GM18520 (cell line): ENCODE results near the gene RTCA.
"Not testable (repeated sequence)": the region's sequence is repeated elsewhere in the genome, so short reads cannot be mapped to it uniquely, and the experiment has no call there.

Experiments used
- ATAC-seq: cut with Tn5 transposase; IDR thresholded peaks from one replicate; pipeline ENCODE4 v1.9.1; 2021; ENCODE audit not compliant: unreplicated experiment

Gene RTCA

DNA sequence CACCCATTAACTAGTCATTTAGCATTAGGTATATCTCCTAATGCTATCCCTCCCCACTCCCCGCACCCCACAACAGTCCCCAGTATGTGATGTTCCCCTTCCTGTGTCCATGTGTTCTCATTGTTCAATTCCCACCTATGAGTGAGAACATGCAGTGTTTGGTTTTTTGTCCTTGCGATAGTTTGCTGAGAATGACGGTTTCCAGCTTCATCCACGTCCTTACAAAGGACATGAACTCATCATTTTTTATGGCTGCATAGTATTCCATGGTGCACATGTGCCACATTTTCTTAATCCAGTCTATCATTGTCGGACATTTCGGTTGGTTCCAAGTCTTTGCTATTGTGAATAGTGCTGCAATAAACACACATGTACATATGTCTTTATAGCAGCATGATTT lies 7.6 kb upstream of the RTCA start:
- not testable (repeated sequence) for ATAC-seq

DNA sequence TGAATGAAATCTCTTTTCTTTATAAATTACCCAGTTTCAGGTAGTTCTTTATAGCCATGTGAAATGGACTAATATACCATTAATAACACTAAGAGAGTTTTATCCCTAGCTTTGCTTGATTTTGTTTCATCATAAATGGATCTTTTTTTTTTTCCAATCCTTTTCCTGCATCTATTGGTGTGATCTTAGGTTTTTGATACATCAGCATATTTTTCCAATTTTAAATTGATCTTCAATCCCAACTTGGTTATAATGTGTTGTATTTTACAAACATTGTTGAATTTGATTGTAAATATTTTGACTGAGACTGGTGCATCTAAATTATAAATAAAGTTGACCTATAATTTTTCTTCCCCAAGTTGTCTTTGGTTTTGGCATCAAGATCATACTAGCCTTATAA lies 4.3 kb upstream of the RTCA start:
- no peak for ATAC-seq

DNA sequence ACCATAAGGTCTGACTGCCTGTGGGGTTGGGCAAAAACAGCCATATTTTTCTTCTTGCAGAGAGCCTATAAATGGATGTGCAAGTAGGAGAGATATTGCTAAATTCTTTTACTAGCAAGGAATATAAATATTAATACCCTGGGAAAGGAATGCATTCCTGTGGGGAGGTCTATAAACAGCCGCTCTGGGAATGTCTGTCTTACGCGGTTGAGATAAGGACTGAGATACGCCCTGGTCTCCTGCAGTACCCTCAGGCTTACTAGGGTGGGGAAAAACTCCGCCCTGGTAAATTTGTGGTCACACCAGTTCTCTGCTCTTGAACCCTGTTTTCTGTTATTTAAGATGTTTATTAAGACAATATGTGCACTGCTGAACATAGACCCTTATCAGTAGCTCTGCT lies 1.9 kb upstream of the RTCA start:
- not testable (repeated sequence) for ATAC-seq

DNA sequence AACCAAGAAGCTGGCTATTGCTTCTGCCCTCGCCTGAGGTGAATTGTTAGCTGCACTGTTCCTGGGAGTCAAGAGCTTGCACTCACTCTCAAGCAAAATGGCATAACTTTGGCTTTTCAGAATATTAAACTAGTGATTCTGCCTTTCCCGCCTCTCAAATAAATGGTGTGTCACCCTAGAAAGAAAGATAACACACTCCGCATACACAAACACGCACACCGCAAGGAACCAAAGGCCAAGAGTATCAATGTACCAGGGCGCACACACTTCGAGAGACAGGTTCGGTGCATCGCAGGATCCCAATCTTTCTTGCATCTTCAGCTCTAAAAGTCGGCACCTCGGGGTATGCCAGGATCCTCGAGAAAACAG lies 470 bp upstream of the RTCA start:
- ATAC-seq: peak; percentile 8

DNA sequence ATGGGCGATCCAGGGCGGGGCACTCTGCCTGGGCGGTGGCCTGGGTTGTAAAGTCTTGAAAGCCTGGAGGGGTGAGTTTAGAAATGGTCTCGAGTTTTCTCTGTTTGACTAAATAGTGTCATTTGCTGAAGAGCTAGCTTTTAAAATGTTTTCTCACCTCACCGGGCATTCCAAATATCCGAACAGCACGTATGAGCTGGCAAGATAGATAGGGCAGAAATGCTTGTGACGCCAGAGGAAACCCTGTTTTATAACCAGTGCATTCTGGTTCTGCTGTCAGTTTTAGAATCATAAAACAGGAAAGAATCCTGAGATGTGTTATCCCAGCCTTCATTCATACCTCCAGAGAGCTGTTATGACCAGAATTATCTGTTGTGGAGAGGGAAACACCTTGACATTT lies 725 bp downstream of the RTCA start:
- ATAC-seq: no peak

DNA sequence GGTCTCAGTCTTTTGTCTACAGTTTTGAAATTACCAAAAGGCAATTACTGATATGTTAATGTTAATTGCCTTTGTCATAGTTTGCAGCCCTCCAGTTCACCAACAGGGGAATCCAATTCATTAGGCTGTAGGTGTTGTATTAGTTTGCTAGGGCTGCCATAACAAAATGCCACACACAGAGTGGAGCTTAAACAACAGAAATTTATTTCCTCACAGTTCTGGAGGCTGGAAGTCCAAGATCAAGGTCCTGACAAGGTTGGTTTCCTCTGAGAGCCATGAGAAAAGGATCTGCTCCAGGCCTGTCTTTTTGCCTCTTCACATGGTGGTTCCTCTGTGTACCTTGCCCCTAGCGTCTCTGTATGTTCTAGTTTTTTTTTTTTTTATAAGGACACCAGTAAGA lies 1.3 kb downstream of the RTCA start:
- no peak for ATAC-seq

DNA sequence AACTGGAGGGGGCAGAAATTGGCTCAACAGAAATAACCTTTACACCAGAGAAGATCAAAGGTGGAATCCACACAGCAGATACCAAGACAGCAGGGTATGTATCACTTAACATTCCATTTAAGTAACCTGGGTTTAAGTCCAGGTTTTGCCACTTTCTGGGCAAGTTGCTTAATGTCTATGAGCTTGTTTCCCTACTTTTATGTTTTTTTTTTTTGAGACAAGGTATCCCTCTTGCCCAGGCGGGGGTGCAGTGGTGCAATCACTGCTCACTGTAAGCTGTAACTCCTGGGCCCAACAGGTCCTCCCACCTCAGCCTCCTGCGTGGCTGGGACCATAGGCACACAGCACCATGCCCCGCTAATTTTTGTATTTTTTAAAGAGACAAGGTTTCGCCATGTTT lies 2.2 kb downstream of the RTCA start:
- ATAC-seq: no peak

DNA sequence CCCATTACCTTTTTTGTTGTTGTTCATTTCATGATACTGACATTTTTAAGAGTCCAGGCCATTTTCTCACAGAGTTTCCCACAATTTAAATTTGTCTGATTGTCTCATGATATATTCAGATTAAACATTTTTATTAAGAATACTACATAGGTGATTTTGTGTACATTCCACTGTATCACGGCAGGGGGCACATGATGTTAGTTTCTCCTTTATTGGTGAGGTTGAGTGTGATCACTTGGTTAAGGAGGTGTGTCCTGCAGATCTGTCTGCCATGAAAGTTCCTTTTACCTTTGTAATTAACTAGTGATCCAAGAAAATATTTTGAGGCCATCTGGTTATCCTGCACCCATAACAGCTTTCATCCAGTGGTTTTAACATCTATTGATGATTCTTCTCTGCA lies 11.8 kb downstream of the RTCA start:
- ATAC-seq: no peak

DNA sequence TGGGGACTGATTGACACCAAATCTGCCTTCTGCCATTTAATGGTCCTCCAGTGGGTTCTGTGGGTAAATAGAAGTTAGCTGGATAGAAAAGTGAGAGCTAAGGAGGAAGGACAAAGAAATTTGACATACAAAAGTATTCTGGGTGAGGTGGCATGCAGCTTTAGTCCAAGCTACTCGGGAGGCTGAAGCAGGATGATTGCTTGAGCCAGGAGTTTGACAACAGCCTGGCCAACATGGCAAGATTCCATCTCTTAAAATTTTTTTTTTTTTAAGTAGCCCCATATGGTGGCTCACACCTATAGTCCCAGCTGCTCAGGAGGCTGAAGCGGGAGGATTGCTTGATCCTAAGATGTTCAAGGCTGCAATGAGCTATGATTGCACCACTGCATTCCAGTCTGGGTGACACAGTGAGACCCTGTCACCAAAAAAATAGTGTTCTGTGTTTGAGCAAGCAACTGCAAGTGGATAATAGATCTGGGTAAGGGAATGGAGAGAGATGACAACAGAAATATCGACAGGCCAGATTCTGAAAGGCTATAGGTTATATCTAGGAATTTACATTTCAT lies 13.4 kb downstream of the RTCA start:
- ATAC-seq: no peak

DNA sequence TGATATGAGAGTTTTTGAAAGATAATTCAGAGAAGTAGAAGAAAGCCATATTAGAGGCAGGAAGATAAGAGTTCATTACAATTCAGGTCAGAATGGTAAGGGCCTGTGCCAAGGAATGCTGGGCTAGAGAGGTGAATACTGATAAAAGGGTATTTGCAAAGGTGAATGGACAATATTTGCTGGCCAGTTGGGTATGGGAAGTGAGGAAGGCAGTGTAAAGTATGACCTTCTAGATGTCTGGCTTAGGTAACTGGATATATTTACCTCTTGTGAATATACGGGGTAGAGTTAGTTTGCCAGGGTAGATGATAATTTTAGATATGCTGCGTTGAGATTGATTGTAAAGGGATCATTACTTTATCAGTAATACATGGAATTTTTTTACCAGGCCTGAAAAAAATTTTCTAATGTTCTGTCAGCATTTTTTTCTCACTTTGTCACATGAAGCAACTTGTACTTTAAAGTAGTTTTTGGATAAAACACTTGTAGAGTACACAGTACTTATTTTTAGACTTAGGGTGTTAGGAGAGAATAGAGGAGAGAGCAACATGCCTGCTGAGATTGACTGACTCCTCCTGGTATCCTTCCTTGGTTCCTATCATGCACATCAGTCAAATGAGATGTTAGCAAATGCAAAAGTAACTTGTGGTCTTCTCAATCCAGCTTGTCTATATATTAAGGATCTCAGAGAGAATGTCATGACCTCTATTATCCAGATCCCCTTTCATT lies 14.1 kb downstream of the RTCA start:
- ATAC-seq: no peak

DNA sequence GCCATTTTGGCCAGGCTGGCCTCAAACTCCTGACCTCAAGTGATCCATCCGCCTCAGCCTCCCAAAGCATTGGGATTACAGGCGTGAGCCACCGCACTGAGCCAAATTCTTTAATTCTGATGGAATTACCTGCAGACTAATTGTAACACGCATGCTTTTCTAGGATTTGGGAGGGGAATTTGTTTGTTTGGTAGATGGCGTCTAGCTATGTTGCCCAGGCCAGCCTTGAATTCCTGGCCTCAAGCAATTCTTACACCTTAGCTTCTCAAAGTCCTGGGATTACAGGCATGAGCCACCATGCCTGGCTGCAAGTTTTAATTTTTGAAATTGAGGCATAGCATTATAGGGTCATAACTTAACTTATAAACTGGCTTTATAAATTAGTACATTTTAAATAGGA lies 18.6 kb downstream of the RTCA start:
- no peak for ATAC-seq

DNA sequence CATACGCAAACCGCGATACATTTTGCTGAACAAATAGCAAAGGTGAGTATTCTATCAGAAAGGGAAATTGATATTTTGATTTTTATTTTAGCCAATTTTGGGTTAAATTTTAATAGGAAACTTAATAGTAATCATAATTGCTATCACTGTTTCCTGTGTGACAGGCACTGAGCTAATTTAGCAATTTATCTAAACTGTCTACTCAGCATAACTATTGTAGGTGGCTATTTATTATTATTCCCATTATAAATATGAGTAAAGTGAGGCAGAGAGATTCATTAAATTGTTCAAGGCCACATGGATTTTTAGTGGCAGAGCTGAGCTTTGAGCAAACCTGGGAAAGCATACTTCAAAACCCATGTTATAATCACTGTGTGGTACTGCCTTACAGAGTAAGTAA lies 21.1 kb downstream of the RTCA start:
- no peak for ATAC-seq

DNA sequence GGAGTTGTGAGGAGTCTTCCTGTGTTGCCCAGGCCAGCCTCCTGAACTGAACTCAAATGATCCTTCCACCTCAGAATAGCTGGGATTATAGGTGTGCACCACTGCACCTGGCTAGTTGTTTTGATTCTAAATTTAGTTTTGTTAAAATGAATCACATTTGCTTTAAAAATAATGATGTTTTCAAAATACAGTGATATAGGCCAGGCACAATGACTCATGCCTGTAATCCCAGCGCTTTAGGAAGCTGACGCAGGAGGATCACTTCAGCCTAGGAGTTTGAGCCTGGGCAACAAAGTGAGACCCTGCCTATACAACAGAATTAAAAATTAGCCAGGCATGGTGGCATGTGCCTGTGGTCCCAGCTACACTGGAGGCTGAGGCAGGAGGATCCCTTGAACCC lies 24.3 kb downstream of the RTCA start:
- ATAC-seq: no peak

DNA sequence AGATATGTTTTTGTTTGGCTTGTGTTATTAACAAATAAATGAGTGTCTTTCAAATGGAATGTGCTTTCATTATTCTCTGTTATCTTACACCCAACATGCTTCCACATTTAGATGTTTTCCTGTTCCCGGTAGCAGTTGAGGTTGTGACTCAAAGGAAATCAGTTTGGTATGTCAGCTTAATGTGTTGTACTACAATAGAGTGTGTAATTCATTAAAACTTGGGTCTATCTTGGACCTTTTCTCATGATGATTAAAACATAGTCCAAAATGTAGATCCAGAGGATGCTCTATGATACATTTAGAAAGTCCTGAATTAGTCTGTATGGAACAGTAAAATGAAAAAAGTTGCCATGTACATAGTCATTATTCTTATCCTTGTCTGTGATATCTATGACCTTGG lies 26.7 kb downstream of the RTCA start:
- ATAC-seq: no peak

DNA sequence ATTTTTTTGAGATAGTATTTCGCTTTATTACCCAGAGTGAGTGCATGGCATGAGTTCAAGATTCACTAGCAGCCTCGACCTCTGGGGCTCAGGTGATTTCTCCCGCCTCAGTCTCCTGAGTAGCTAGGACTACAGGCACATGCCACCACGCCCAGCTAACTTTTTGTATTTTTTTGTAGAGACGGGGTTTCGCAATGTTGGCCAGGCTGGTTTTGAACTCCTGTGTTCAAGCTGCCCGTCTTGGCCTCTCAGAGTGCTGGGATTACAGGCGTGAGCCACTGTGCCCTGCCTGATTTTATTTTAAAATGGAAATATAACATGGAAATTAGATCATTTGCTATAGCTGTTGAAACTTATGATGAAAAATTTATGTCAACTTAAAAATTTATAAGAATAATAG lies 30.1 kb downstream of the RTCA start:
- ATAC-seq: no peak

DNA sequence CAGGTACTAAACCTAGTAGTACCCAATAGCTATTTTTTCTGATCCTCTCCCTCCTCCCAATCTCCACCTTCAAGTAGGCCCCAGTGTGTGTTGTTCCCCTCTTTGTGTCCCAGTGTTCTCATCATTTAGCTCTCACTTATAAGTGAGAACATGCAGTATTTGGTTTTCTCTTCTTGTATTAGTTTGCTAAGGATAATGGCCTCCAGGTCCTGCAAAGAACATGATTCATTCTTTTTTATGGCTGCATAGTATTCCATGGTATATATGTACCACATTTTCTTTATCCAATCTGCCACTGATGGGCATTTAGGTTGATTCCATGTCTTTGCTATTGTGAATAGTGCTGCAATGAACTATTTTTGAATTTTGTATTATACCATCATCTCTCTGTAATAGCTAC lies 31.0 kb downstream of the RTCA start:
- not testable (repeated sequence) for ATAC-seq

DNA sequence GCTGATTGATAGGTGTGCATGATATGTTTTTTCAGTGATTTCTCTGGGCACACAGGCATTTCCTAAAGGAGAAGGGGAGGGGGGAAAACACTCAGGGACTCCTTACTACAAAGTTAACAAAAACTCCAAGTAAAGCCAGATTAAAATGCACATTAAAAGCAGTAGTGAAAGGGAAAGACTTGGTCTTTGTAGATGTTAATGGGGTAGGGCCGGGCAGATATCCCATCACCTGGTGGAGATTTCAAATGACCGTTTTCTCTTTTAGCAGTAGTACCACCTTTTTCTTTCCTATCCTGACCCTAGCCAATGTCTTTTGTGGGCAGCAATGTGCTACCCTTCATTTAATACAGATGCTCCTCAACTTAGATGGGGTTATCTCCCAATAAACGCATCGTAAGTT lies 32.5 kb downstream of the RTCA start:
- ATAC-seq: no peak

DNA sequence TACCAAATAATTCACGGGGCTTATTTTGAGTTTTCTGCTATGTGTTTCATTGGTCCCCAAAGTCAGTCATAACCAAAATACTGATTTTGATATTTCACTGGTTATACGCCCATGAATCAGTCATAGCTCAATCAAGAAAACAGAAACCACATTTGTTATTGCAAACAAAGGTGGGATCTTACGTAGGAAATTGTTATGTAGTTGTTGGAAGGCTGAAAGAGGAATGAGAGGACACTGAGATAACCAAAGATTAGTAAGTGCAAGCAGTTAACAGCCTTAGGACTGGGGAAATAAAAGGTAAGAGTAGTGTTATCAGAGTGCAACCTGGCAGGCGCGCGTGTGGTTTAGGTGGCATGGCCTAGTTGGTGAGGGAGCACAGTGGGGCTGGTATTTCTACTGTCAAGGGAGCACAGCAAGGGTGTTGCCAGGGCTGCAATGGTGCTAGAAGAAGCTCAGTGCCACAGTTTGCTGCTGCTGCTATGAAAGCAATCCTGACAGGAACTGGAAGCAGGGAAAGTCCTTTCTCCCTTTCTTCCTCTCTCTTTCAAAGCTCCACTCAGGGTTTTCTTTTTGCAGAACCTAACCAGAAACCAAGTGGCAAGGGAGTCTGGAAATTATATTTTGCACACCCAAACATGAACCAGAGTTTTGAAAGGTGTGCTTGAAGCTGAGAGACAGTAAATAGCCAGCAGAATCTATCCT lies 33.7 kb downstream of the RTCA start:
- no peak for ATAC-seq

DNA sequence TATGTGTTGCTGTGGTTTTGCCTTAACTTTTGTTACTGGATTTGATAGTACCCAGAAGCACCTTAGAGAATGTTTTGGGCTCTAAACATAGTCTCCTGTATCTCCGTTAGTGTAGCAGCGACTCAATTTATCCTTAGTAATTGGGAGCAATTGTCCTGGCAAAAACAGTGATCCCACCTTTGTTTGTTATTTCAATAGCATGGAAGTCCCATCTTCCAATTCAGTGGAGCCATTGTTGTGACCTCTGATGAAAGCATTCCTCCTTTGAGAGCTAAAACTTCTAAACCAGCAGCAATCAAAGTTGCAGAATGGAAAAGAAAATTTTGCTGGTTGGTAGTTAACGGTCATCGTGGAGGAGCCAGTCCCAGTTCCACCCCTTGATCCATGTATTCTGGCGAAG lies 34.7 kb downstream of the RTCA start:
- ATAC-seq: no peak

DNA sequence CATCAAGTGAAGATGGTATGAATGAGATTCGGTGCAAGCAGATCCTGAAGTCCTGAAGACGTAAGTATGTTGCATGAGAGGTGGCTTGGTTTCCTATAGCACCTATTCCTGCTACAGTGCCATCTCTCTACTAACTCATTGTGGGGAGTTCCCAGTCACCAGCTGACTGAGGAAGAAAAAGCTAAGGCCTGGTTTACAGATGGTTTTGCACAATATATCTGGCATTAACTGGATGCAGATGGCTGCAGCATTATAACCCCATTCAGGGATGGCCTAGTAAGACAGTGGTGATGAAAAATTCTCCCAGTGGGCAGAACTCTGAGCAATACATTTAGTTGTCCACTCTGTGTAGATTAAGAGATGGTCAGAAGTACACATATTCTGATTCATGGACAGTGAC lies 36.7 kb downstream of the RTCA start:
- no peak for ATAC-seq

DNA sequence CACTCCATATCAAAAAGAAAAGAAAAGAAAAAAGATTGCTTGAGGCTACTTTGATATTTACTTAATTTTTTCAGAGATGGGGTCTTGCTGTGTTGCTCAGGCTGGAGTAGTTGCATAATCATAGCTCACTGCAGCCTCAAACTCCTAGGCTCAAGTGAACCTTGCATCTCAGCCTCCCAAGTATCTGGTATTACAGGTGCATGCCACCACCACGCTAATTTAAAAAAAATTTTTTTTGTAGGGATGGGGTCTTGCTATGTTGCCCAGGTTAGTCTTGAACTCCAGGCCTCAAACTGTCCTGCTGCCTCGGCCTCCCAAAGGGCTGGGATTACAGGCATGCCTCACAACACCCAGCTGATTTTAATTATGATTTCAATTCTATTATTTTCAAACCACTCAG lies 38.2 kb downstream of the RTCA start:
- no peak for ATAC-seq

DNA sequence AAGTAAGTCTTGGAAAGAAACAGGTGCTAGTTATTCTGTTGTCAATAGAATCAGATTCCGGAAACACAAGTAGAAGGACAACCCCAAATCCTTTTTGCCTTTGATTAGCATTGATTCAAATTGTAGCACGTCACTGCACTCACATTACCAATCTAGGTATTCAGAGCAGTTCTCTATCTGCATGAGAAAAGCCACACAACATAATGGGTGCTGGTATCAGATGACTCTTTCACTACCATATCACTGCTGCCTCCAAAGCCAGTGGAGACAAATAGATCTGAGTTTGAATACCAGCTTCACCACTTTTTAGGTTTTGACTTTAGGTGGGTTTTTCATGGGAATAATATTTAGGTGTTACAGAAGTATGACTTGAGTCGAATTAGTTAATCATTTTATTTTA lies 38.9 kb downstream of the RTCA start:
- ATAC-seq: no peak

DNA sequence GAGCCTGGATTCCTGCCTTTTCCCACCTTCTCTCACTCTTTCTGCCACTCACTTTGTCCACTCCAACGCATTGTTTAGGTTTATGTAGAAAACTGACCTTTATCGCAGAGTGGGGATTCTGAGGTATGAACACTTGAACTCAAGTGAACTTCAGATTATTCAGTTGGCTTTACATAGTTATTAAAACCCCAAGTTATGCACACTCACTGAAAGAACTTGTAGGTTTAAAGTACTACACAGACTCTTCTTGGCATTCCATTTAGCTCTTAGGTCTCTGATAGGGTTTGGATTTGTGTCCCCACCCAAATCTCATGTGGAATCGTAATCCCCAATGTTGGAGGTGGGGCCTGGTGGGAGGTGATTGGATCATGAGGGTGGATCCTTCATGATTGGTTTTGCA lies 39.9 kb downstream of the RTCA start:
- ATAC-seq: no peak
